NCI-H2171 (cell line): ENCODE measurements around the gene PPP2R2B.

ENCODE experiments used
- DNase-seq: peaks from one replicate; lab custom pipeline; 2025; lab: John Stamatoyannopoulos, UW

The PPP2R2B gene

DNA sequence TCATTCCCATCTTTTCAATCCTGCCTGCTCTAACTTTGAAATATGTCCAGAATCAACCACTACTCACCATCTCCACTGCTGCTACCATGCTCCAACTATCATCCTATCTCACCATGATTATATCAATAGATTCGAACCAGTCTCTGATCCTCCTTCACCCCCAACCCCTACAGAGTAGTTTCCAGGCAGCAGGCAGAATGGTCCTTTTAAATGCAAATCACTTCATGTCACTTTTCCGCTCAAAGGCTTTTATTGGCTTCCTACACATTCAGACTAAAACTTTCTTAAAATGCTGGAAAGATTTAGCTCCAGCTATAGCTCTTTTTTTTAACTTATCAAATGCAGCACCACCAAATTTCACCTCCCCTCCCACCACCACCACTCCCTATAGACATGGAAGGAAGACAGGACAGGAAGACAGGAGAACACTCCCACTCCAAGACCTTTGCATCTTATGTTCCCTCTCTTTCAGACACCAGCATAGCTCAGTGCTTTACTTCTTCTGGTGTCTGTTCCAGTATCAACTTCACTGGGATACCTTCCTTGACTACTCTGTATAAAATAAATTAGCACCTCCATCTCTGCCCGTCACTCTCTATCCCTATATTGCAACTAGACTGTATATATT lies 9.9 kb upstream of the PPP2R2B start:
- no peak for DNase-seq

DNA sequence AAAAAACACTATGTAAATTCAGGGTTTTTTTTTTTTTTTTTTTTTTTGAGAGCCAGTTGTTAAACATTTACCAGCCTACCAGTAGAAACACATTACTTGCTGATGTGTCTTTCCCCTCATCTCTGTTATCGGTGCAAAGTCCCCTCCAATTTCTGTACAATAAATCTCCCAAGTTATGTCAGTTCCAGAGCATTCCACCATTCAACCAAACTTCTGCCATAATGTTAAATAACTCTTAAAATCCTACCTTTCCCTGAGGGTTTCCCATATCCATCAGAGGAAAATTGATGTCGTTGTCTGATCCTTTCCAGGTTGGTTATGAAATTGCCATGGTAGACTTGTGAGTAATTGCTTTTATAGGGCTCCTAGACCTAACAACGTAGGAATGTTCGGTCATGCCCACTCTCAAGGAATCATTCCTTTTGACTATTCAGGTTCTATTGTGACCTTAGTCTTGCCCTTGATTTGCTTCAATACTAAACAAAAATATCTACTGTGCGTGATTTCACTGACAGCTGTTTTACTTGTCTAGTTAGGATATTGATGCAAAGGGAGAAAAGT lies 5.6 kb upstream of the PPP2R2B start:
- no peak for DNase-seq

DNA sequence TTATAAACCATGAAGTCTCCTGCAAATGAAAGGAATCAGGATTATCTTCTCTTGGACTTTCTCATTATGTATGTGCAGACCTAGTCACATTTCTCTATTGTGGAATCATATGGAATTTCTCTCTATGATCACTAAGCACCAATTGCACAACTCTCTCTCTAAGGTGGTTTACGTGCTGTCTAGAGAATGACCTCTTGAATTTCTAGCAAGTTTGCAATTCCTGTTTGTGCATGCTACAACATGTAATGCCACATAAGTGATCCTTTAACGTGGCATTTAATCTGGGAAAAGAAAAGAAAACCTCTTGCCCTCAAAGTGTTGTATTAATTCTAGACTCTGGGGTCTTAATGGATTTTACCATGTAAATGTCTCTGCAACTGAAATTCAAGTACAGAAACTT lies 5.0 kb upstream of the PPP2R2B start:
- DNase-seq = no peak

DNA sequence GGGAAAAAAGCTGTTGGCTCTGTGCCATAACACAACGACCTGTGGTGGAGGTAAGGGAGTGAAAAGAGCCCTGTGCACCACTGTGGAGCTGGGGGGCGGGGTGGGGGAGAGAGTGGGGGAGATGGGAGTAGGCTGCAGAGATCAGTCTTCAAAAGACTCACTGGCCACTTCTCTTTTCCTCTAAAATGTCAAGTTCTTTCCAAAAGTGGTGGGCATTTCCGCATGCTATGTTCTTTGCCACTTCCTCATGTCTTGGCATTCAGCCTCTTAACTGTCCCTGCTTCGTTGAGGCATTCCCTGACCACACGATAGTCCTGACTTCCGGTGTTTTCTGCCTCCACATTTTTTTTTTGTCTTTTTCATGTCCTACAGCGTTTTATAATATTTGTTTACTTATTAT lies 2.4 kb upstream of the PPP2R2B start:
- DNase-seq = no peak

DNA sequence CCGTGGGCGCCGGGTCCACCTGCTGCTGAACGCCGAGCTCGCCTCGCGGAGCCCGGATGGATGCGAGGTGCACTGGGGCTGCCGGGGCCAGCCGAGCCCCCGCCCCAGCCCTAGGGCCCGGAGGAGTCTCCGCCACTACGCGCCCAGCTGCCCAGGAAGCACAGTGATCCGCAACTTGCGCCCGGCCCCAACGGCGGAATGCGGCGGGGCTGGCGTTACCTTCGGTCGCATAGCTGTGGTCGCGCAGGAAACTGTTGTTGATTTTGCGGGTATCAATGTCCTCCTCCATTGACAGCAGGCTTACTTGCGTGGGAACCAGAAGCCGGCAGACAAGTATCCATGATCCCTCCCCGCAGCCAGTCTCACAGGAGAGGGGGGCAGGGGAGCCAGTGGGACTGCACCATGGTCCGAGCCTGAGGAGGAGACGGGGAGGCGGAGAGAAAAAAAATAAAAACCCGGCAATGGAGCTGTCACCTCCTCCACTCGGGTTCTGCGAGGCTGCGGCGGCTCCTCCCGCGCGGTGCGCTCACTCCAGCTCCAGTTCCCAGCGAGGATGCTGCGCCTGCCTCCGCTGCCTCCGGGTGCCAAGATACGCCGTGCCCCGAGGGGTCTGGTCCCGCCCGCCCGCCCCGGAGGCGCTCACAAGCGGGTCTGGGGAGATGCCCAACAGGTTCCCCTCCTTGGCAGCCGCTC lies 628 bp downstream of the PPP2R2B start:
- DNase-seq = no peak

DNA sequence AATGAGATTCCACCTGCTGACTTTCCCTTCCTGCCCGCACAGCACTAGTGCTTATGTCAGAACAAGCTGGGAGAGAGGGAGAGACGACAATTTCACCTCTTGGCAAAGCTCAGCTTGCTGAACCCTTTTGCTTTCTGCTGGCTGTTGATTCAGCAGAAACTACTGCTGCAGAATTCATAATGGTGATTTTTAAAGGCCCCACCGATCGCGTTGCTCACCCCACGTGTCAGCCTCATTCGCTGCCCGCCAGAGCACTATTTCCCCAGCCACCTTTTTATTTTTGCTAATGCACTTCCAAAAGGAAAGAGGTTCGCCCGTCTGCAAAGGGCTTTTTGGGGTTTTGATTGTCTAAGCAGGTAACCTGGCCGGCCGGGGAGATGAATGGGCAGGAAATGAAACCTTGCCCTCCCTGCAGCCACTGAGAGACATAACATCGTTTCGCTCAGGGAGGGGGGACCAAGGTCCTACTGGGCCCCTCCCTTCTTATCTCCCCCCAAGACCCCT lies 1.3 kb downstream of the PPP2R2B start:
- no peak for DNase-seq

DNA sequence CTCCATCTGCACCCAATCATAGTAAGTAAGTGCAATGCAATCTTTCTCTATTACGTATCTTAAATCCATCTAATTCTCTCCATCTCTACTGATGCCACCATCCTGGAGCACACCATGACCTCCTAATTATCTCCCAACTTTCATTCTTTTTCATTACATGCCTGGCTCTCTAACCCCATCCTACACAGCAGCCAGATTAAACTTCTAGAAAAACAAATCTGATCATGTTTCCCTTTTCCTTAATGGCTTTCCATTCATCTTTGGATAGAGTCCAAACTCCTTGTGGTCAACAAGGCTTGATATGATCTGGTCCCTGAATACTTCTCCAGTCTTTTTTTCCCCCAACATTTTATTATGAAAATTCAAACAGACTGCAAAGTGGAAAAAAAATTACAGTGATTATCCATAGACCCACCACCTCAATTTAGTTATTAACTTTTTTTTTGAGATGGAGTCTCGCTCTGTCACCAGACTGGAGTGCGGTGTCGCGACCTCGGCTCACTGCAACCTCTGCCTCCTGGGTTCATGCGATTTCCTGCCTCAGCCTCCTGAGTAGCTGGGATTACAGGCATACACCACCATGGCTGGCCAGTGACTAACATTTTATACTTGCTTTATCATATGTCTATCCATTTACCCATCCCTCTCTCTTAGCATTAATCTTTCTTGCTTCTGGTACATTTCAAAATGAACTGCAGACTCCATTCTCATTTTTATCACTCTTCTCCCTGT lies 5.2 kb downstream of the PPP2R2B start:
- DNase-seq = no peak

DNA sequence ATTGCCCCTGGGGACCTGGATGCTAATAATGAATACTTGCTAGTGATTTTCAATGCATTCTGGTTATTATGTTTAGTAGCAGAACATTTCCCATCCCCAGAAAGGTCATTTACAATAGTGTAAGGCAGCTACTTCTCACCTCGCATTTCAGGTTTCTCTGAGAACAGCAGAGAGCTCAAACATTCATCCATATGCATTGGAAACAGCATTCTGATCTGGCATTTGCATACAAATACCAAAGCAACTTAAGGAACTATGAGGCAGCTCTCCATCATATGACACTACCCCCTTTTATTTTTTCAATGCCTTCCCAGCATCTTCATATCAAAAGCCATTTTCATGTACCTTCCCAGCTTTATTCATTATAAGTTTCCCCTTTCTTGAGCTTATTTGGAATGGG lies 6.4 kb downstream of the PPP2R2B start:
- DNase-seq = no peak

DNA sequence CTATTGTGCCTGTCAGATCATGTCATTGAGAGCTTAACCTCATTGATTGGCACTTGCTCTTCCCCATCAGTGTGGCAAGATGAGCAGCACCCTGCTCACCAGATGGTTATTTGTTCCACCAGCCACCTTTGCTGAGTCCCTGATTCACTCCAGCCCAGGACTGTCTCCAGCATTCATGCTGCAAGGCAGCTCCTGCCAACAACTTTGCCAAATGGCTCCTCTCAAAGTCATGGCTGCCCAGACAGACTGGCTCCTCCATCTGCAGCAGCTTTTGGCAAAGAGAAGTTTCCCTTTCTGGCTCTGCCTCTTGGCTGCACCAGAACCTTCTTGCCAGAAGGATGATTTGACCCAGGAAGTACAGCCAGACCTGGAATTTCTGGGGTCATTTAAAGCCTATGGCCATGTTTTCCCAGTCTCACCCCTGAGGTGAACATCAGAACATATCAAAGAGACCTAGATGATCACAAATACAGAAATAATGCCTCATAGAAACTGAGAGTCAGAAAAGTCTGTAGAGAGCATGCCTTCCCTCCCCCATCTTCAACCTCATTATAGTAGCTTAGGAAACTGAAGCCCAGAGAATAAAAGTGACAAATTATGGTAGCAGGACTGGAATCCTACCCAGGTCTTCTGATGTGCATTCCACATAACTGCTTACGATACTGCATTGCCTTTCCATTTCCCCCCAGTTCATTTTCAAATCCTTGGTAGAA lies 10.4 kb downstream of the PPP2R2B start:
- DNase-seq = peak; percentile 7

DNA sequence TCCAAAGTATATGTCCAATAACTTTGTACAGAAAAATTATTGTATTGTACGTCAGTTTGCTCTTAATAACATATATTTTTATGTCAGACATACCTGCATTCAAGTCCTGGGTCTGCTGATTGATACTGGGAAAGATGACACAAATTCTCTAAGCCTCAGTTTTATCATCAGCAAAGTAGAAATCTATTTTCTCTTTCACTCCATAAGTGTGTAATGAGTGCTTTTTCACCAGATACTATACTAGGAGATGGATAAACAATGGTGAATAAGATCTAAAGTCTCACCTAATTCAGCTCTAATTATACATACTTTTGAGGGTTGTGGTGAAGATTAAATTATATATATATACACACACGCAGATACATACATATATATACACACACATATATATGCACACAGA lies 12.3 kb downstream of the PPP2R2B start:
- no peak for DNase-seq

DNA sequence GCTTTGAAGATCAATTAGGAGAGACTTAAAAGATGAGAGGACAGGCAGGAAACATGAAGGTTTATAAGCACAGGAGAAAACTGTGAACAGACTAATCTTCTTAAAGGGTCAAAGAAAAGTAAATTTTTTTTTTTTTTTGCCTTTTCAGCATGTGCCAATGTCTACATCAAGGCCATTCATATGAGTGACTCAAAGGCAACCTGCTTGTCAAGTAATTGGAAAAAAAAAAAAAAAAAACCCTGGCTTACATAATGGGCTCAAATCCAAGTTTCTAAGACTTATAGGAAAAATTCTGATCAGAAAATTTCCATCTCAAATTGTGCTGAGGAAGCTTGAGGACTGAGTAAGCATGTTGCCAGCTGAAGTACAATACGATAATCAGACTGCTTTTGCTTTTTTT lies 15.9 kb downstream of the PPP2R2B start:
- DNase-seq = no peak

DNA sequence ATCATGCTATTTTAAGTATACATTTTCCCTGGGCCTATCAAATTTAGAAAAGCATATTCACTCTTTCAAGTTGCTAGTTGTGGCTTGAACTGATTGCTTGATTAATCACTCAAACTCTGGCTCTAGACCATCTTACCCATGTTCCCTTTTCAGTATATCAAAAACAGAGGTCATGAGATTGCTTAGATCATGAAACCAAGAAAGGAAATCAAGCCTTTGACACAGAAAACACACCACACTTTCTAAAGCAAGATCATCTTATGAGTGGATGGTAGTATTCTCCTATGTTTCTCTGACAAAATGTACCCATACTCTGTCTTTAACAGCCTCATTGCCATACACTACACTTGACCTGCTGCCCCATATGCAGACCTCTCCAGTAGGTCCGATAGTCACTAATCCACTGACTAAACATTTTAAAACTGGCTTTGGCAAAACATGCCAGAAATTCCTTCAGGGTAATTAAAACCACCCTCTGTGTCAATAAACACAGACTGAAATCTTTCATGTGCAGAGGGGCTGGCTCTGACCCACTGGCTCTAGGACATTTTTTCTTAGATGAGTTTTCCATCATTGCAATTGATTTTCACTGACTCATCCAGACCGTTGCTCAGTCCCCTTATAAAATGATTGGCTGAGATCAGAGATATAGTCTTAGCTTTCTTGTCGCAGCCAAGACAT lies 18.2 kb downstream of the PPP2R2B start:
- no peak for DNase-seq

DNA sequence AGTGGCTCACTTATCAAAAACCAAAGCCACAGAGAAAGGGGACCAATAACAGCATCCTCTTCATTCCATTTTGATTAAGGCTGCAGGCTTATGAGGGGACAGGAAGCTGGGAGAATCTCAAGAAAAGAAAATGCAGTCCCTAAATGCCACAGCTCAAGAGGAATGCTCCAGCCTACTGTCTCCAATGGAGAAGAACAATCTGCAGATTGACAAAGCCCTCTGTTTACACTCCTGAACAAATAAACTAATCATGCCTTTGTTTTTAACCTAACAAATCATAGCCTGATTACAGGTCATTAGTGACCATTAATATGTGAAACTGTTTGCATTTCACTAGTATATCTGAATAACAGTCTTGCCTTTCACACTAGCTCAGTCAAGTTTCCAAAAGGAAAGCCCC lies 26.5 kb downstream of the PPP2R2B start:
- no peak for DNase-seq

DNA sequence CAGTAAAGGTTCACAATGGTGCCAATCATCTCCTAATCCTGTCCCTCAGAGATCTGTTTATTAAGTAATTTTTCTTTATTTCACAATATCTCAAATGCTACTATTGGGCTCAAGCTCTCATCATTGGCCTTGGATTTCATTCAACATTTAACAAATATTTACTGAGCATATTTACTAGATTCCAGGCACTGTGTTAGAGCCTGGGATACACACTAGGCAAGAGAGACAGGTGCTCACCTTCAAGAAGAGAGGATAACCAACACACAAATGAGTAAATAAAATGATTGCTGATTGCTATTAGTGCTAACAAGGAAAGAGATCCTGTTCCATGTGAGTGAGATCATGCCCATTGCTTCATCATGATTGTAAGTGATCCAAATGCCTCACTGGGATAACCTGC lies 27.4 kb downstream of the PPP2R2B start:
- DNase-seq = no peak

DNA sequence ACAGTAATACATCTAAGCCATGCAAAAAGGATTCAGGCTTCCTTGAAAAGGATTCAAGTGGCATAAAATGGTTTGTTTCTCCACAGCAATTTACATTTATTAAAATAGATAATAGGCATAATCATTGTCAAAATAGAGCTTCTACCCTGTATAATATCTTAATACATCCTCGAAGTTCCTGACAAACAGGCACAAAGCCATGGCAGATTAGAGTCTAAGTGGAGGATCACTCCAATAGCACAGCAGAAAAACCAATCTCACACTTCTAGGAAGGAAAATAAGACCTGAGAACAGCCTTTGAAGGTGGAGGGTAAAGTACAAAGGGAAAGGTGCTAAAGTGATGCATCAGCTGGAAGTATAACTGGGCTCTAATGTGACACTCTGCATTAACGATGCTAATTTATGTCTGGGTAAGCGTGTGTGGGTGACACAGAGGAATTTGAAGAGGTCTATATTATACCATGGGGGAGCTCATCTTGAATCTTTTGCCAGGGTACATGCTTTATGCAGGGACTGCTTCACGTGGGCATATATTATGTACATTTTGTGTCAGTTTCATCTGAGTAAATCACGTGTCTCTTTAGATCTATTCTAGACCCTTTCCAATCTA lies 28.8 kb downstream of the PPP2R2B start:
- DNase-seq = no peak

DNA sequence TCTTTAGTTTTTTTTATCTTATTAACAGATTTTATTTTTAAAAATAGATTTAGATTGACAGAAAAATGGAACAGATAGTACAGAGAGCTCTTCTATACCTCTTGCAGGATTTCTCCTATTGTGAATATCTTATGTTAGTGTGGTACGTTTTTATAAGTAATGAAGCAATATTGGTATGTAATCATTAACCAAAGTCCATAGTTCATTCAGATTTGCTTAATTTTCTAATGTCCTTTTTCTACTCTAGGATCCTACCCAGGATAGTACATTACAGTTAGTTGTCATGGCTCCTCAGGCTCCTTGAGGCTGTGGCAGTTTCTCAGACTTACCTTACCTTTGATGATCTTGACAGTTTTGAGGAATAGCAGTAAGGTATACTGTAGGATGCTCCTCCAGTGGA lies 30.4 kb downstream of the PPP2R2B start:
- no peak for DNase-seq

DNA sequence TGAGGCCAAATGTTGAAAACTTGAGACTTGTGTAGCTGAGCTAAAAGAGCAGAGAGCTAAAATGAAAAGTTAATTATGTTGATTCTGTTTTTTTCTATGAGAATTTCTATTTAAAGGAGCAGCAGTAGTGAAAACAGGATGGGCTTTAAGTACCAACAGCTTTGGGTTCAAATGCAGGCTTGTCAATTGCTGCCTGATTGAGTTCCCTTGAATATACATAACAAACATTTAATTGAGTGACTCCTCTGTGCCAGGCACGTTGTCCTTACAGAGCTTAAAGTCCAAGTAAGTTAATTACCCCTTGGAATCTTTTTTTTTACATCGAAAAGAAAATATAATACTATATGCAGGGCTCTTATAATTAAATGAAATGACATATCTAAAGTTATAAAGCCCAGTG lies 38.5 kb downstream of the PPP2R2B start:
- no peak for DNase-seq

DNA sequence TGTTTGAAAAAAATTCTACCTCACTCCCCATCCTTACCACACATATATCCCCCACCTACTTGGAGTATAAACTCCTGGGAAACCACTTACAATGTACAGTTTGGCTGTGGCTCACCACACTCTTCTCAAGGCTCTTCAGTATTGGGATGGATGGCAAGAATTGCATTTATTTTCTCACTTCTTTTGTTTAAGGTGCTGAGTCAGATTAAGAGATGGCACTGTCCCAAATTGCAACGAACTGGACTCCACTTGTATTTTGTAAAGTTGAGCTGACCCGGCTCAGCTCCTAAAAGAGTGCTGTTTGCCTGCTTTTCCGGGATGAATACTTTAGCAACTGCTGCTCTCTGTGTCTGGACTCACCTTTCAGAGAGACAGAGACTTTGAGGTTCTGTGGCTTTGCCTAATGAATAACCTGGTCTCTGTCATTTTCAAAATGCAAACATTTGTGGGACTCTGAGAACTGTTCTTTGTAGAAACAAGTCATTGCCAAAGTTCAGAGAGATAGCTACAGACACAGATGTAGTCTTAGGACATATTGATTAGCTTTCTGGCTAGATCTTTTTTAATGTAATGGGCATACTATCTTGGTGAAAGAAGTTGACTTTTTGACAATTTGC lies 42.2 kb downstream of the PPP2R2B start:
- no peak for DNase-seq

DNA sequence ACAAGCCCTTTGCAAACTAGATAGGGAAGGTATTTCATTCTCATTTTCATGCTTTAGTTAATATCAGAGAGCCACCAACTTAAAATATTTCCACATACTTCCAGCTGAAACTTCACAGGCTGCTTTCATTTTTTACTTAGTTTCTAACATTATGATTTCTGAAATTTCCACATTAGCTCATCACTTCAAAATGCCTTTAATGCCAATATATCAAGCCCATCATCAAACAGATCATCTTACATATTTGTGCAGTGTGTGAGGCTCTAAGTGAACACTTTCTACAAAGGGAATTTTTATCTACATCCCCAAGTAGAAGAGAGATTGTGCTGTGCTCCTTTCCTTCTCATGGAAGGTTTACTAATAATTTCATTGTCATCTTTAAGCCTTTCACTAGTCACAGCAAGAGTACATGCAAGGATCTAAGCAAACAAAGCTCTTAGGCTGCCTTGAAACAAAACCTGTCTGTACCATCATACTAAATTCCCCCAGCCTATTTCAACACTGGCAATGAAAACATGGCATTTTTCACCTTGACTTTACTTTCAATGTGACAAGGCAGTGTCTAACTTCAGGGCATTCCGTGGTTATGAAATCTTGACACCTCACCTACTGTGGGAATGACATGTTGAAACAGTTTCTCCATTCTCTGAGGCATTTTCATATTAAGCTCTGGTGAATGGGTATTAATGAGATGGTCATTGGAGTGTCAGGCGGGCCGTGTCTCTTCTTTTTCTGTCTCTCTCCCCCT lies 45.4 kb downstream of the PPP2R2B start:
- DNase-seq = no peak

DNA sequence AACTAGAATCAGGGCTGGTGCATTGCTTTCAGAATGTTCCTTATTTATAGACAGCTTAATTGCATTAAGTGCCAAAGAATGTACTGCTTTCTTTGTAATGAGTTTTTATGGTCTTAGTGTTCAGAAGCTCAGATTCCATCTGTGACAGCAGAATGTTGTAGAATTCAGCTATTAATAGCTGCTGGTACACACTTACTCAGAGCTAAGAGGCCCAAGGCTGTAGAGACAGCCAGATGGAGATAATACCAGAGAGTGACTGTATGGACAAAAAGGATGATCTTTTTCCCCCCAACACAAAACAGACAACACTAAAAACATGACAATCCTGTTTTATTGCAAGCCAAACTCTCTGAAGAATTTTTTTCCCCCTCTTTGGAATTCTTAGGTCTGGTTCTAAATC lies 50.2 kb downstream of the PPP2R2B start:
- peak; percentile 25 for DNase-seq
